ENCODE results near the gene MAN1A1.

MAN1A1 gene

DNA sequence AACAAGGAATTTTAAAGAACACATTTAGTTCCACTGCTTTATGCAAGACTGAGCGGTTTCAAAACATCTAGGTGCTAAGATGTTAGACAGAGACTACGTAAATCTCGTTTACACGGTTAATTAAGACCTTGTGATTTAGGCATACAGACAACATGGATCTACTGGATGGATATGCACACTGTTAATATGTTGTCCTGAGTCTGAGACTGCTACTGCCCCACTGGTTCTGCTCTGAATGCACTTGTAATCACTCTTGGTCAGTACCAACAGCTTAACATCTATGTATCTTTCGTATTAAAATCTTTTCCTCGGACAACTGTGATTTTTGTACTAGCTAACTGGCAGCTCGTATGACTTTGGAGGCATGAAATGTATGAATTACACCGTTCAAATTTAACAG lies 3.1 kb downstream of the MAN1A1 start:
- no peak for DNase-seq (ENCODE audit: low spot score)

DNA sequence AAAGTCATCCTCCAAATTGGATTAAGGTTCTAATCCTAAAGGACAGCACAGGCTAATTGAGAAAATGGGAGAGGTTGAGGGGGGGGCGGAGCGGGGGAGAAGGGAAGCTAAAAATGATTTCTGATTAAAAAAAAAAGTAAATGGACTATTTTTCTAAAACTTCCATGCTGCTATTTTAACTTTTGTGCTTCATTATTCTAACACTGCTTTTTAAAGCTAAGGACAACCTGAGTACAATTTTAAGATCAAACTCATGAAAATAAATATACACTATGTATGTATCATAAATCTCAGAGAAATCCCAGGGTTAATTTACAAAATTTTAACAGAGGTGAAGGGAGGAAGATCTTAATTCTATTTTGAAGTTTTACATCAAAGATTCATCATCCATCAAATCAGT lies 4.4 kb downstream of the MAN1A1 start:
- DNase-seq (ENCODE audit: low spot score), result no peak

DNA sequence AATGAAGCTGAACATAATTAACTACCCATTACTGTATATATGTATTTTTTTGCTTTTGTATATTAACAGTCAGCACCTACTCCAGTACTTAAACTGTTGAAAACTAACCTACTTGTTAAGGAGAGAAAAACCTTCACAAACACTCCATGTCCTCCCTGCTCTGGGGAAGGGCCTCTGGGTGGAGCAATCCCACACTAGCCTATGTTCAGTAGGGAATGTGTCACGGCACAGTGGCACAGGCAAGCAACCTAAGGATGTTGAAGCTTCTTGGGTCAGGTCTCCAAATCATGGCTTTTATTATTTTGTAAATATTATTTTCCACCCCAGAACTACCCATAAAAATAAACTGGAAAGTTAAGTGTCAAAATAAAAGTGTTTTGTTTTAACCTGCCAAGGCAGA lies 5.3 kb downstream of the MAN1A1 start:
- no peak for DNase-seq (ENCODE audit: low spot score)

DNA sequence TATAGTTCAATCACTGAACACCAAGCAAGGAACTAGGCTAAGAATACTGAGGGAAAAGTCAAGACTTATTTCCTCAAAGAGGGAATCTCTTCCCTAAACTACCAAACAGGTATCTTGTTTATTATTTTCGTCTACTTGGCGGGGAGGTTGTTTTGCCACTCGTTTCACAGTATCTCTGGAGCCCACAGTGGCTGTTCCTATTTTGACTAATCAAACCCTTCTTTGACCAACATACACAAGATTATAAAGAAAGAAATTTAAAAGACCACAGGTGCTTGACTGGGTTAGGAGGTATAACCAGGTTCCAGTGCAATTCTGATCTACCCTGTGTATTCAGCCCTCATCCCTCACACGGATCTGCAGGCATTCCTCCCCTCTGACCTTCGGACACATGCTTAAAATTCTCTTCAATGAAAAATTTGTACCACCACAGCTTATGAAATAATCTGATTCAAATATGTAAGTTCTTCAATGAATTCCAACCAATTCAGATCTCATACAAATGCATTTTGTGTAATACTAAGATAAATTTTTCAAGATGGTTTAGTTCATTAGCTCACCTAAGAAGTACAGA lies 5.9 kb downstream of the MAN1A1 start:
- no peak for DNase-seq (ENCODE audit: low spot score)

DNA sequence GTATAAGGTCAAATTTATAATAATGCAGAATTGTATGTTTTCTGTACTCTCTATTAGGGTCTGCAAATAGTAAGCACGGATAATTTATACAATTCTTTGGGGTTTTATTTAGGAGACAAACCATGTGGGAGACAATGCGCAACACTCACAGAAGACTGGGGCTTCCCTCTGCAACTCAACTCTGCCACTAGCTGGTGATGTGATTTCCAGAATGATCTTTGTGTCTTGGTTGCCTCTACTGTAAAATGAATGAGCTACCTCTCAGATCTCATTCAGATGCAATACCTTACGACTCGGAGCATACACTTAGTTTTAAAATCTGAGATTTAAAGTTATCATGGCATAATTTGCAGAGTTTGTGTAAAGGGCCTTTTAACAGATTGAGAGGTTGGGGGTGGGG lies 6.4 kb downstream of the MAN1A1 start:
- DNase-seq (ENCODE audit: low spot score), result no peak

DNA sequence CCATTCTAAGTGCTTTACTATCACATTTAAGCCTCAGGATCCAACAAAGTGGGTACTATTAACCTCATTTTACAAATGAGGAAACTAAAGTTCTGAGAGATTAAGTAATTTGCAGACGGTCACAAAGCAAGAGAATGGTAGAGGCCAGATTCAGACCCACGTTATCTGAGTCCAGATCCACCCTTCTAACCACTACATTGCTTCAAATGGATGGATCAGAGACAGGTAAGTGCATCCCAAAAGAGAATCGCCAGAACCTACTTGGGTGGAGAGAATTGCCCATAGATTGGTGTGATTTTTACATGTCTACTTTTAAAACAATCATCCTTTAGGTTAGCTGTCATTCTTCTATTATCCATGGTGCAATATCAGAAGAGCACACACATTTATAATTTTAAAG lies 7.1 kb downstream of the MAN1A1 start:
- DNase-seq (ENCODE audit: low spot score), result no peak

DNA sequence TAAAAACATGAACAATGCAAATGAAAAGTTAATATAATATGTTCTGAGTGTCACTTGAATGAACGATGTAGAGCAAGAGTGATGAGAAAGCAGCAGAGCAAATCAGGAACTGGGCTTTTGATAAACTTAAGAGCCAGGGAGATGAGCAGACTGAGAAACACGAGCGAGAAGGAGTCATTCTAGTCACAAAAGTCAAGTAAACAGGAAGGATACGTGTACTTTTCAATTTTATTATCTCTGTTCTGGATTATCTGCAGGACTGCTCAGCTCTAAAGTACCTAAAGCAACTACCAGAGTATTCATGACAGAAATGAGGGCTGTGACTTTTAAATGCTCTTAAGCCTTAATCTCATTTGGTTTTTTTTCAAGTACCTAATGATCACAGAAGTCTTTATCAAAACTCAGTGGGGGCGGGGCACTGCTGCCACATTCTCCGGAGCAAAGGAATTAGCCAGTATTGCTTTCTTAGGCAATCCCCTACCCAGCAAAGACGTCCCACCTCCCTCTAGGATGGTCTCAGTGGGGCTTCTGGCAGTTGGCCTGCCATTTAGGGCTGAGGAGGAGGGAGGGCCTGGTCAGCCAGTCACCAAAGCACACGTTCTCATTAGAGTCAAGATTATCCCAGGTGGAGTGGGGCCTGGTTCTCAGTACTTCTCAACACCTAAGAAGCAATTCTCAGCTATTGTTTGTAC lies 8.6 kb downstream of the MAN1A1 start:
- peak; percentile 35 for DNase-seq (ENCODE audit: low spot score)

DNA sequence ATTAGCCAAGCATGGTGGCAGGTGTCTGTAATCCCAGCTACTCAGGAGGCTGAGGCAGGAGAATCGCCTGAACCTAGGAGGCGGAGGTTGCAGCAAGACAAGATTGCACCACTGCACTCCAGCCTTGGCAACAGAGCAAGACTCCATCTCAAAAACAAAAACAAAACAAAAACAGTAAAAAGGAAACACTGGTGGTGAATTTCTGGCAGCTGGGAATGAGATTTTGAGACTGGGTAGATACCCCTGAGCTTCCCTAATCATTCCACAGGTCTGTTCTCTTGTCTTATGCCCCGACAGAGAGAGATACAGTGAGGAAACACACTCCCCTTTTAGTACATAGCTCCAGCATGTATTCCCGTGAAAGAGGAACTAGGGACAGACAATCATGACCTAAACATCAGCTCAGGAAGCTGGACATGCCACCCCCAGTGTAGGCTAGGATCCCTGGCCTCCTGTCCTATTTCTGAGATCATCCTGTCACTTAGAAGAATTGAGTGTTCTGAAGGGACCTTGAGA lies 9.6 kb downstream of the MAN1A1 start:
- no peak for DNase-seq (ENCODE audit: low spot score)

DNA sequence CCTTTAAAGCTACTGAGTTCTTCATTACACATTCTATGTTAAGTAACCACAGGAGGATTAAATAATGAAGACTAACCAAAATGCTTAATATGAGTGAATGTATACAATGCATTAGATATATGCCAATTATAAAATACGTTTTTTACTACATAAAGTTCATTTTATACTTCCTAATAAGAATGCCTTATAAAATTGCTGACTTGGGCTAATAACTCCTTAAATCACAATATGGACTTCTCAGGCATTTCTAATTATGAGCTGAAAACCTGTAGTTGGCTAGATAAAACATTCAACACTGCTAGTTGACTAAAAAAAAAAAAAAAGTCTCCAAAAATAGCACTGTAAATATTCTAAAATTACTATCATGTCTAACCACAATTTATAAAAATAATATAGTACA lies 11.8 kb downstream of the MAN1A1 start:
- DNase-seq (ENCODE audit: low spot score), result no peak

DNA sequence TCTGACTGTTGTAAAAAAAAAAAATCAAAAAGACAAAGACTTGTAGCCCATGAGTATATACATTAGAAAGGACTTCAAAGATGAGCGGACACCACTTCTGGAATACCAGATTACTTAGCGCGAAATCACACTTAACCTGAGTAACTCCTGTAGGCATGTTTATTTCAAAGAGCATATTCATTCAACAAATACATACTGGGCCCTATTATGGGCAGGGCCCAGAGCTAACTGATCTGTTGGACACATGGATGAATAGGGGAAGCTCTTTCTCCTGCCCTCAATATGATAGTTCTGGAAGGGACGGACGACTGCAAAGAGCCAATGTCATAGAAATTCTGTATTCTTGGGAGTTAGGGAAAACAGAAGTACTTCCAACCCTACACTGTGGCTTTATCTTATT lies 12.3 kb downstream of the MAN1A1 start:
- DNase-seq (ENCODE audit: low spot score), result no peak

DNA sequence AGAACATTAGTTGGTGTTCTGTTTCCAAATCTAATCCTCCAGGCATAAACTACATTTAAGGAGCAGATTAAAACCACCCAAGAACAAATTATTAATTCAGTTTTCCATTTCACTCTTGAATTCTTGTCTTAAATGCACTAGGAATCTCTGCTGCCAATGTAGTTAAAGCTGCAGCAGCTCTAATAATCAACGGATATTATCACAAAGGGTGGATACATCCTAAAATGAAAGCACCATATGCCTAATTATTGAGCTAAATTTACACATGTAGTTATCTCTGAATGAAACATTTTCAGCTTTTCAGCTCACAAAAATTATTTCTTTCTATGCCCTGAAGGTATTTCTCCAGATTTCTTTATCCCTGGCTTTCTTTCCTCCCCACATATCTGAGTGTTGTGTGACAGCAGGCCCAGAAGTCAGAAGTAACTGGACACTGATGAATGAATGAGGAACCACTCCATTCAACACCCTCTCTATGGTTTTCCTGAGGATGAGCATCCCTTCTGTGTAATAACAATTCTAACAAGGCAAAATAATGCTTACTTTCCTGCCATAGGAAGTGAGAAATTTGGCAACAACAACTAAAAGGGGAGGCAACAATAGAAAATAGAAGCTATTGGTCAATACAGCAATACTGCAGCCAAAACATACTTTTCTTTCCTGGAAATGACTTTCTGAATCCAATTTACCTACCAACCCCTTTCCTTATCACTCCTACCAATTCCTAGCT lies 14.9 kb downstream of the MAN1A1 start:
- no peak for DNase-seq (ENCODE audit: low spot score)

DNA sequence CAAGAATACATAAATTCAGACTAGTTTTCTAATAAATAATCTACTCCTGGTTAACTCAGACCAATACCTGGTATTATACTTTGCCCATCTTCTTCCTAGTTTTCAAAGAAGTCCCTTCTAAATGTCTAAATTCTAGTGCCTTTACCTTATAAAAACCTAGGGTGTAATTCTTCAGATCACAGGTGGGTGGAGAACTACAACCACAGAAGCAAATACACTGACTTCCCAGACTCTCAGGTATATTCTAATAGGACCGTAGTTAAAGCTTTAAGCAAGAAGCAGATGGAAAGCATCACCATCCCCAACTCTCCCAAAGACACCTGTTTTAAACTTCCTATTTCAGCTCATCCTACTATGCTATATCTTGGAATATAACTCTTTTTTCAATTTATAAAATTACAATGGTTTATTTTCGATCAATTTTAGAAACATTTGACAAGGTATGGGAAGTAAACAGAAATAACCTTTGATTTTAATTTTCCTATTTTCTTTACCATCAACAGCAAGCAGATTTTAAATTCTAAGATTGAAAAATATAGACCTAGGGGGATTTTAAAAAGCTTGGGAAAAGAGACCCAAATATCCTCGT lies 15.8 kb downstream of the MAN1A1 start:
- peak; percentile 45 for DNase-seq (ENCODE audit: low spot score)

DNA sequence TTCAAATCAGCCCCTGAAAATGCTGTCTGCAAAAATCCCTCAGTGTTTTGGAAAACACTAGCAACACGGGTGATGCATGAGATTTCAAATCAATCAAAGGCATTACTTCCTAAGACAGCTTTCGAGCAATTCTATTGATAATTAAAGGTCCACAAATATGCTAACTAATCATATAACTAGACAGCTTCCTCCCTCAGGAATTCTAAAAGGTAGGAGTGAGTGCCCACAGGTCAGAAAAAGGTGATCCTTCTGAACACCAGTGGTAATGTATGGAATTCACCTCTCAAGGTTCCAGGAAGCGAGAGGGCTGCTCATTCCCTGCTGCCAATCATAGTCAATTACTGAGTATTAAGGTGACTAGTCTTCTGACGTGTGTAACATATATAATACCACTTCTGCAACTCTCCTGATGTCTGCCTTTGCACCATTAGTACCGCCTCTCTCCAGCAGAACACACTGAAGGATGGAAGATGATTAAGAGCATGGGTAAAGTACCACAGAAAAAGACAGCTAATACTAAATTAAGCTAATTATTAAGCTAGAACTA lies 16.4 kb downstream of the MAN1A1 start:
- DNase-seq (ENCODE audit: low spot score), result no peak

DNA sequence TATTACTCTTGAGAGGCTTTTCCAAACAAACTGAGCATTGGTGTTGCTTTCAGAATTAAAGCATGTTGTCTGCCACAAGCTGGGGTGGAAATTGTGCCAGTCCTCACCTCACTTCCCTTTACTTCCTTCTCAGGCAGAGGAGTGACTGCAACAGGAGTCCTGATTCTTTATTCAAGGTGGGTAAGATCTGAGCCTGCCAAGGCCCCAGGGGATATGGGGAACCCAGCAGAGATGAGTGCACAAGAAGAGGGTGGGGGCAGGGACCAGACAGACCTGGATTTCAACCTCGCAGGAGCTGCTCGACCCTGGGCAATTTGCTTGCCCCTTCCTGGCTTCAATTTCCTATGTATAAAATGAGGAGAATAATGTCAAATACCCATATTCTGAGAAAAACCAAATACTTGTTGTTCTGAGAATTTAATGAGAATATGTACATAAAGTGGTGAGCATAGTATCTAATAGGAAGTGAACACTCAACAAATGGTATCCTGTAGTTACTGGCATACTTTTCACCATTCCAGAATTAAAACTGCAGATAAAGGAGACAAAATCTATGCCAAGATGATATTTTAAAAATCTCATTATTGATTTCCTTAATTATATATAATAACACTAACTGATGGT lies 17.8 kb downstream of the MAN1A1 start:
- DNase-seq (ENCODE audit: low spot score), result no peak

DNA sequence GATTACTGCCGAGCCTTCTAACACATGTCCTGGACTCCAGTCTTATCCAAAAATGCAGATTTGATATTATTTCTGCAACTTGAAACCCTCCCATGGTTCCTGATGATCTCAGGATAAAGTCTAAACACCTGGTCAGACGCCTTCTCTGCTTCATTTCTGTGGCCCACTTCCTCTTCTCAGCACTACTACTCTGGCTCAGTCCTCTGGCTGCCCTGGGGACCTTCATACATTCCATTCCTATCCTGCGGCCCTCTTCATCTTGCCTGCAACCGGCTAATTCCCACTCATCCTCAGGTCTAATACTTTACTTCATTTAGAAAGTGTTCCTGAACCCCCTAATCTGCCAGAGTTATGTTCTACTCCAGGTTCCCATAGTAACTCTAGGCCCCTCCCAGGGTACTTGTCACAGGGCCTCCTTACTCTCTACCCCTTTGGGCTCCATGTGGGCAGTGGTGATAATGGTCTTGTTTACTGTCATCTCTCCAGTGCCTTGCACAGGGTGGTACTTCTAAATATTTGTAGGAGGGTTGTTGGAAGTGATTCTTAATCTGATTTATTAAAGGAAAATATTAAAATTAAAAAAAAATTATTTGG lies 18.9 kb downstream of the MAN1A1 start:
- no peak for DNase-seq (ENCODE audit: low spot score)

DNA sequence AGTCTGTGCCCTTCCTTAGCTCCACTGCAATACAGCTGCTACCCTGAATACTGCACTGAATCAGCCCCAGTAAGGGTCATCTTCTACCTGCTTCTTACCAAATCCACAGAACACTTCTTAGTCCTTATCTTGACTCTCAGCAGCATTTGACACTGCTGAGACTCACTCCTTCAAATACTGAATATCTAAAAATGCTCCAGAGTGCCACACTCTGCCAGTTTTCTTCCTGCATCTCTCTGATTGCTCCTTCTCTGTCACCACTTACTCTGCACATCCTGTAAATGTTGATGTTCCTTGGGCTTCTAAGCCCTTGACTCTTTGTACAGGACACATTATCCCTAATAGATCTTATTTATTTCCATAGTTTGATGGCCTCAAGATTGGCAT lies 19.8 kb downstream of the MAN1A1 start:
- DNase-seq (ENCODE audit: low spot score), result no peak

DNA sequence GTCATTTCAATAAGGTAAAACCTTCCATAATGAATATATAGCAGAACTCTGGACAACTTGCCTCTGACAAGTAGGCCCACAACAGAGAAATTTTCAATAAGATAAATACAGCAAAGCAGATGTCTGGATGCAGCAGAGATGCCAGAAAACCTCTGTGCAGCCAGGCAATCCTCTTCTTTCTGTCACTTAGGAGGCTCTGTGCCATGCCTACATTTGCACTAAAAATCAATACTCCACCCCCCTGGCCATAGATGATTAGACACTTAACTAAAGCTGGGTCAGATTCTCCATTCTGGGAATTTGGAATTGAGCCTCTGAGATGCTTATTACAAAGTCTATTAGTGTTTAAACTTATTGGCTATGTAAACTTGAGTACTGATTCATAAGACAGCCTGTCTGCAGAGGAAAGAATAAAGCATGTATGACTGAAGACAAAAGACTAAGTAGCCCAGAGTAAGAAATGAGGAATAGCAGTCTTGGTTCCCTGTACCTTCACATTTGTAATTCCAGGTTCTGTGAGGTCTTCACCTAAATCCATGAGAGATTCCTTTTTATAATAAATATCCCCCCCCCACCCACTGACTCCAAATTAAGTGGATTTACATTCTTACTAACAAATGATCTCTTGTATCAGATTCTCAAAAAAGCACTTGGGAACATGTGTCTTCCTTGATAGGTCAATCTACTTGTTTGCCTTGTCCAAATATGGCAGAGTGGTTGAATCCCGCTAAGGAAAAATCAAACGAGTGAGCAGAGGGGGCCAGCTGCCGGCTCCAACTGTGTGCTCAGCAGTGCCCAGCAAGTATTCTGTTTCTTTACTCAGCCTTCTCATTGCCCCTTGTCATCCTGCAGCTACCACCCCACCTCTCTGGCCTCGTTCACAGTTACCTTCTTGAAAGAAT lies 20.4 kb downstream of the MAN1A1 start:
- no peak for DNase-seq (ENCODE audit: low spot score)

DNA sequence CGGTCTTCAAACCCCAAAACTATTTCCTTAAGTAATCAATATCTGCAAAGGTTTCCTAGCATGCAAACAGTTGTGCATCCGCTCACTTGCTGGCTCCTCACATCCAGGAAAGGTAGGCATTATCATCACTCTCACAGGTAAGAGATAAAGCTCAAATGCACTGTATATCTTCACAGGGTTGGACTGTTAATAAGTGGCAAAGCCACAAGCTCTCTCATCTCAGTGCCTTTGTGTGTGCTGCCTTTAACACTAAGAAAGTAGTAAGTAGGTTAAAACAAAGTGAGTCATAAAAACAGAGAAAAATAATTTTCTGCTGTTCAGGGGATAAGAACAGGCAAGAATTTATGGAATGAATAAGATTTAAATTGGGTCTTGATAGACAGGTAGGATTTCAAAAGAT lies 21.3 kb downstream of the MAN1A1 start:
- no peak for DNase-seq (ENCODE audit: low spot score)

DNA sequence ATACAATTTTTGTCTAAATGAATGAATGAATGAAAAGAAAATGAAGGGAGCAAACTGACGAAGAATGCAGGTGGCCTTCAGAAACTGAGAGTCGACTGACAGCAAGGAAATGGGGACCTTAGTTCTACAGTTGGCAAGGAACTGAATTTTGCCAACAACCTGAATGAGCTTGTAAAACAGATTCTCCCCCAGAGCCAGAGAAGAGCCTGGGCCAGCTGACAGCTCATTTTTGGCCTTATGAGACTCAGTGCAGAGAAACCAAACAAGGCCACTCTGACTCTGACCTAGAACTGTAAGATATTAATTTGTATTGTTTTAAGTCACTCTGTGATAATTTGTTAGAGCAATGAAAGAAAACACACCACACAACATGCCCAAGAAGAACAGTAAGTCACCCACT lies 21.8 kb downstream of the MAN1A1 start:
- DNase-seq (ENCODE audit: low spot score), result no peak

DNA sequence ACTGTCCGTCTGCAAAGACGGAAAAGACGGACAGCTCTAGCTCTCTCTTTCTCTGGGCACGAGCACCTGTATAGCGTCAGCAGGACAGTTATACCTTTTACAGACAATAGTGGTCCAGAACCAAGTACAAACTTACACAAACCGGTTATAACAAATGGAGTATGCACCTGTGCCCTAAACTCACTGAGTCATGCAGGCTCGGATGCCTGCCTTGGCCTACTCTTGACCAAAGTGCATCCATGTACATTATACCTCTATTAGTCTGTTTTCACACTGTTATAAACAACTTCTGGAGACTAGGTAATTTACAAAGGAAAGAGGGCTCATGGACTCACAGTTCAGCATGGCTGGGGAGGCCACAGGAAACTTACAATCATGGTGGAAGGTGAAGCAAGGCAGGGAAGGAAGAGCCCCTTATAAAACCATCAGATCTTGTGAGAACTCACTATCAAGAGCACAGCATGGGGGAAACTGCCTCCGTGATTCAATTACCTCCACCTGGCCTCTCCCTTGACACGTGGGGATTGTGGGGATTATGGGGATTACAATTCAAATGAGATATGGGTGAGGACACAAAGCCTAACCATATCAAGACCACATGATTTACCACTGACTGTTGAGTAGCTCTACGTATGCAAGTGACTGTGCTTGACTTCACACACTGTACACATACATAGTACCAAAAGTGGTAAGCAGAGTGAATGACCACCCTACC lies 23.1 kb downstream of the MAN1A1 start:
- DNase-seq (ENCODE audit: low spot score), result no peak

Data from iPS-NIHi11 (cell line).